Vagina (tissue), 2 donors: ENCODE measurements around the gene RIPOR3. TPM values are rescaled to one million over a fixed set of nuclear protein-coding genes. Genes with fewer than 3 reads are reported as not detected.
A peak's percentile ranks its signal among the peaks of the same experiment; 100 is the strongest.

Experiments
- DNase-seq, 2 donors: peaks; one replicate each; pipeline ENCODE4 v3.0.0-alpha.2; 2017; ENCODE audit errors: extremely low spot score in 2 of 2
- H3K27ac ChIP-seq: fragments of 200-600 bp; sonication (generic); one replicate; pipeline ENCODE4 v1.5.1; 2019
- H3K27me3 ChIP-seq: fragments of 200-600 bp; sonication (generic); one replicate; pipeline ENCODE4 v1.5.1; 2019
- H3K36me3 ChIP-seq, 2 donors: fragments of 200-600 bp; sonication (generic); one replicate each; pipeline ENCODE4 v1.5.1; 2017 to 2019
- H3K4me1 ChIP-seq: fragments of 200-600 bp; sonication (generic); one replicate; pipeline ENCODE4 v1.5.1; 2019
- H3K4me3 ChIP-seq, 2 donors: fragments of 200-600 bp; sonication (generic); 1 replicate in 1 of 2; 2 replicates in 1 of 2; pipeline ENCODE4 v1.5.1; 2016 to 2019
- H3K9me3 ChIP-seq: fragments of 200-600 bp; sonication (generic); one replicate; pipeline ENCODE4 v1.5.1; 2019
- CTCF ChIP-seq, 3 experiments: fragments of 450-650 bp in 2 of 3; fragments of 200-600 bp in 1 of 3; sonication (generic) in 1 of 3; IDR thresholded peaks; one replicate each; pipeline ENCODE4 v1.5.1; 2017 to 2019; ENCODE audit warnings: antibody characterized with exemption in 3 of 3, mild to moderate bottlenecking in 2 of 3, moderate library complexity in 2 of 3
- POLR2A ChIP-seq, 2 donors: fragments of 450-650 bp; IDR thresholded peaks; one replicate each; pipeline ENCODE4 v1.6.1; 2017; ENCODE audit warnings: antibody characterized with exemption in 2 of 2, mild to moderate bottlenecking in 2 of 2, moderate library complexity in 2 of 2
- POLR2AphosphoS5 ChIP-seq, 2 donors: sonication (generic); formaldehyde crosslinking; IDR thresholded peaks; one replicate each; pipeline ENCODE4 v1.9.0; 2017; ENCODE audit warnings: antibody characterized with exemption in 2 of 2, mild to moderate bottlenecking in 2 of 2, low read depth in 1 of 2; ENCODE audit not compliant: insufficient read depth in 1 of 2
- intact Hi-C: fragments of 100-400 bp; cut with DNase I; formaldehyde crosslinking; loops from one replicate; pipeline ENCODE4 v1.15.1; 2023
- total RNA-seq: library from RNA; depleted of rRNA; stranded (reverse); fragments of >200 nt; gene quantifications from one replicate; pipeline ENCODE4 v1.2.3, GENCODE V29; 2016

The RIPOR3 gene
- total RNA-seq, 1 donor from 2014 or later, result 38.1 TPM

GRCh38 chr20:50587291-50587961, 103.9 kb downstream of the RIPOR3 start:
- intact Hi-C loops, result no loop called here
- Histone ChIP-seq H3K4me3 (no peak overlapping the region), H3K27me3 (no peaks in the 10 kb centered on the region), H3K4me1 (peaks cover 29% of the 10 kb centered on the region), H3K27ac (peak overlapping the region; percentile 37), H3K36me3 (peaks cover 0 to 44% of the 10 kb centered on the region in 2 donors), H3K9me3 (no peaks in the 10 kb centered on the region)
- TF ChIP-seq POLR2A (IDR thresholded peaks at IDR 0.05) (no peak), CTCF (IDR thresholded peaks at IDR 0.05) (no peak), POLR2AphosphoS5 (IDR thresholded peaks at IDR 0.05; ENCODE audit: insufficient read depth in 1 of 2, low read depth in 1 of 2) (peak in 1 of 2 donors; percentile 43)
- DNase-seq, result no peak

DNA sequence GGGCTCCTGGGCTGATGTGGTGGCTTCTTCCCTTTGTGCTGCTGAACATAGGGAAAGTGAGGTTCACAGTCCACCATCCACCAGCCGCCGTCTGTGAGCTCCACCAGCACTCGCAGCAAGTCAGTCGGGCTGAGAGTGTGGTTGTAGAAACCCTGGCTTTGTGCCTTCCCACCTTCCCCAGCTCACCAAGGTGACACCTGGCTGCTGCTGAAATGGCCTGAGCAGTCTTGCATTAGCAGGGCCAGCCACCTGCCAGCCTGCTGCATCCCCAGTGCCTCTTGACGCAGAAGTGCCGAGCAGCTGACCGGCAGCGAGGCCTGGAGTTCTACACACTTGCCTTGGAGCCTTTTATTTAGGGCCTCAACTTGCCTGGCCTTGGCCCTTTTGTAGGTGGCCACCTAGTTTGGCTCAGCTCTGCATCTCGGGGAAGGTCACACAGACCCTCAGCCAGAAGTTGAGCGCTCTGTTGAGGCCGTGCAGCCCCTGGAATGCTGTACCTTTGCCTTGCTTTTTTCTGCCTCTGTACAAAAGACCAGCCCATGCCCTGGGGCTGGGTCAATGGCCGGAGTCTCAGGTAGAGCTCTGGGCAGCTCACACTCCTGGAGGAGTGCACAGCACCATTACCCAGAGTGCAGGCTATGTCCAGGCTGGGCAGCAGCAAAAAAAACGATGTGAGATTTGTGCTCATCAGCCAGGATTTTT, 104.7 kb downstream of the RIPOR3 start:
- Histone ChIP-seq H3K4me3 (no peak overlapping the region), H3K4me1 (peaks cover 21% of the 10 kb centered on the region), H3K27ac (no peak overlapping the region), H3K27me3 (no peaks in the 10 kb centered on the region), H3K9me3 (no peaks in the 10 kb centered on the region), H3K36me3 (peaks cover 0 to 52% of the 10 kb centered on the region in 2 donors)
- no peak for DNase-seq
- TF ChIP-seq POLR2A (IDR thresholded peaks at IDR 0.05) (no peak), CTCF (IDR thresholded peaks at IDR 0.05) (no peak)
- intact Hi-C loops, result no loop called here

DNA sequence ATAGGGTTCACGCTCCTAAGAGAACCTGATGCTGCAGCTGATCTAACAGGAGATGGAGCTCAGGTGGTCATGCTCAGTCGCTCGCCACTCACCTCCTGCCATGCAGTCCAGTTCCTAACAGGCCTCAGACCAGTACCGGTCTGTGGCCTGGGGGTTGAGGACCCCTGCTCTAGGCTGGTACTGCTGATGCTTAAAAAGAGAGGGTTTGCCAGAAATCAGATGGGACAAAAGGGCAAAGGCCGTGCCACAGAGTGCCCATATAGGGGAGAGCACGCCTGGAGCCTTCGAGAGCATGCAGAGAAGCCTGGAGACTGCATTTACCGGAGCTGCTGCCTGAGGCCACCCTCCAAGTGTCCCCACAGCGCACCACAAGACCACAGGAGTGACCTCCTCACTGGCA, 105.7 kb downstream of the RIPOR3 start:
- Histone ChIP-seq H3K4me1 (peaks cover 21% of the 10 kb centered on the region), H3K36me3 (peaks cover 0 to 60% of the 10 kb centered on the region in 2 donors), H3K9me3 (no peaks in the 10 kb centered on the region), H3K4me3 (no peak overlapping the region), H3K27ac (peak overlapping the region; percentile 46), H3K27me3 (no peaks in the 10 kb centered on the region)
- TF ChIP-seq POLR2AphosphoS5 (IDR thresholded peaks at IDR 0.05; ENCODE audit: insufficient read depth in 1 of 2, low read depth in 1 of 2), result no peak
- no peak for TF ChIP-seq CTCF (IDR thresholded peaks at IDR 0.05)
- intact Hi-C loops, result no loop called here
- DNase-seq, result no peak

DNA sequence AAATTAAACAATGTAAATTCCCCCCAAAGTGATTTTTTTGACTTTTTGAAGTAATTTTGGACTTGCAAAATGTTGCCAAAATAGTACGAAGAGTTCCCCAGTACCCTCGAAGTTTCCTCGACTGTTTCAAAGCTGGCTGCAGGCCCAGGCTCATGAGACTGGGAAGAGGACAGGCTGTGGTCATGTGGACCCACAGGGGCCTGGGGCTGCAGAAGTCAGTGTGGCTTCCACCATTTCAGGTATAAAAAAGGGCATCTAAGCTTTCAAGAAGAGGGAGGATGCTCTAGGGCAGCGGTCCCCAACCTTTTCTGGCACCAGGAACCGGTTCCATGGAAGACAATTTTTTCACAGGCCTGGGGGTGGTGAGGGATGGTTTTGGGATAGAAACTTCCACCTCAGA, 106.1 kb downstream of the RIPOR3 start:
- H3K27me3 ChIP-seq, result no peaks in the 10 kb centered on the region
- peaks cover 0 to 64% of the 10 kb centered on the region in 2 donors for H3K36me3 ChIP-seq
- H3K4me3 ChIP-seq, result no peak overlapping the region
- H3K9me3 ChIP-seq, result no peaks in the 10 kb centered on the region
- intact Hi-C loops, result no loop called here
- DNase-seq, result no peak
- H3K27ac ChIP-seq, result peak overlapping the region; percentile 46
- TF ChIP-seq POLR2A (IDR thresholded peaks at IDR 0.05), result no peak
- TF ChIP-seq POLR2AphosphoS5 (IDR thresholded peaks at IDR 0.05; ENCODE audit: insufficient read depth in 1 of 2, low read depth in 1 of 2), result no peak
- TF ChIP-seq CTCF (IDR thresholded peaks at IDR 0.05), result no peak
- H3K4me1 ChIP-seq, result peaks cover 21% of the 10 kb centered on the region

- intact Hi-C loops, result no loop called here
- TF ChIP-seq POLR2AphosphoS5 (IDR thresholded peaks at IDR 0.05; ENCODE audit: insufficient read depth in 1 of 2, low read depth in 1 of 2) (no peak), POLR2A (IDR thresholded peaks at IDR 0.05) (no peak), CTCF (IDR thresholded peaks at IDR 0.05) (no peak)
- Histone ChIP-seq H3K27ac (peak overlapping the region; percentile 46), H3K36me3 (peaks cover 2 to 69% of the 10 kb centered on the region in 2 donors), H3K4me1 (peaks cover 21% of the 10 kb centered on the region), H3K27me3 (no peaks in the 10 kb centered on the region), H3K9me3 (no peaks in the 10 kb centered on the region), H3K4me3 (no peak overlapping the region)
- DNase-seq, result no peak
Measured at GRCh38 chr20:50584687-50585086, 106.7 kb downstream of the RIPOR3 start.
